ENCODE data around the gene PRKCA.

Gene PRKCA

GRCh38 chr17:66420961-66421371, 118.6 kb downstream of the PRKCA start (continued):
- no peak for TF ChIP-seq ZNF70 (CRISPR knock-in tag; IDR thresholded peaks at IDR 0.05)
- TF ChIP-seq, protein P1, sequence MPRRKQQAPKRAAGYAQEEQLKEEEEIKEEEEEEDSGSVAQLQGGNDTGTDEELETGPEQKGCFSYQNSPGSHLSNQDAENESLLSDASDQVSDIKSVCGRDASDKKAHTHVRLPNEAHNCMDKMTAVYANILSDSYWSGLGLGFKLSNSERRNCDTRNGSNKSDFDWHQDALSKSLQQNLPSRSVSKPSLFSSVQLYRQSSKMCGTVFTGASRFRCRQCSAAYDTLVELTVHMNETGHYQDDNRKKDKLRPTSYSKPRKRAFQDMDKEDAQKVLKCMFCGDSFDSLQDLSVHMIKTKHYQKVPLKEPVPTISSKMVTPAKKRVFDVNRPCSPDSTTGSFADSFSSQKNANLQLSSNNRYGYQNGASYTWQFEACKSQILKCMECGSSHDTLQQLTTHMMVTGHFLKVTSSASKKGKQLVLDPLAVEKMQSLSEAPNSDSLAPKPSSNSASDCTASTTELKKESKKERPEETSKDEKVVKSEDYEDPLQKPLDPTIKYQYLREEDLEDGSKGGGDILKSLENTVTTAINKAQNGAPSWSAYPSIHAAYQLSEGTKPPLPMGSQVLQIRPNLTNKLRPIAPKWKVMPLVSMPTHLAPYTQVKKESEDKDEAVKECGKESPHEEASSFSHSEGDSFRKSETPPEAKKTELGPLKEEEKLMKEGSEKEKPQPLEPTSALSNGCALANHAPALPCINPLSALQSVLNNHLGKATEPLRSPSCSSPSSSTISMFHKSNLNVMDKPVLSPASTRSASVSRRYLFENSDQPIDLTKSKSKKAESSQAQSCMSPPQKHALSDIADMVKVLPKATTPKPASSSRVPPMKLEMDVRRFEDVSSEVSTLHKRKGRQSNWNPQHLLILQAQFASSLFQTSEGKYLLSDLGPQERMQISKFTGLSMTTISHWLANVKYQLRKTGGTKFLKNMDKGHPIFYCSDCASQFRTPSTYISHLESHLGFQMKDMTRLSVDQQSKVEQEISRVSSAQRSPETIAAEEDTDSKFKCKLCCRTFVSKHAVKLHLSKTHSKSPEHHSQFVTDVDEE (CRISPR knock-in tag; IDR thresholded peaks at IDR 0.05): peak; percentile 59; the same call in 1 of the 2 replicates
- no peak; the same call in 1 of the 2 replicates for TF ChIP-seq ZNF8 (CRISPR knock-in tag; IDR thresholded peaks at IDR 0.05)
- TF ChIP-seq TCF4 (CRISPR knock-in tag; IDR thresholded peaks at IDR 0.05; ENCODE audit: borderline replicate concordance): peak; percentile 71; the same call in 1 of the 2 replicates
- peak; percentile 97 for TF ChIP-seq CSDC2 (CRISPR knock-in tag; IDR thresholded peaks at IDR 0.05)
- TF ChIP-seq, protein P2, sequence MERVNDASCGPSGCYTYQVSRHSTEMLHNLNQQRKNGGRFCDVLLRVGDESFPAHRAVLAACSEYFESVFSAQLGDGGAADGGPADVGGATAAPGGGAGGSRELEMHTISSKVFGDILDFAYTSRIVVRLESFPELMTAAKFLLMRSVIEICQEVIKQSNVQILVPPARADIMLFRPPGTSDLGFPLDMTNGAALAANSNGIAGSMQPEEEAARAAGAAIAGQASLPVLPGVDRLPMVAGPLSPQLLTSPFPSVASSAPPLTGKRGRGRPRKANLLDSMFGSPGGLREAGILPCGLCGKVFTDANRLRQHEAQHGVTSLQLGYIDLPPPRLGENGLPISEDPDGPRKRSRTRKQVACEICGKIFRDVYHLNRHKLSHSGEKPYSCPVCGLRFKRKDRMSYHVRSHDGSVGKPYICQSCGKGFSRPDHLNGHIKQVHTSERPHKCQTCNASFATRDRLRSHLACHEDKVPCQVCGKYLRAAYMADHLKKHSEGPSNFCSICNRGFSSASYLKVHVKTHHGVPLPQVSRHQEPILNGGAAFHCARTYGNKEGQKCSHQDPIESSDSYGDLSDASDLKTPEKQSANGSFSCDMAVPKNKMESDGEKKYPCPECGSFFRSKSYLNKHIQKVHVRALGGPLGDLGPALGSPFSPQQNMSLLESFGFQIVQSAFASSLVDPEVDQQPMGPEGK (CRISPR knock-in tag; IDR thresholded peaks at IDR 0.05; ENCODE audit: borderline replicate concordance): peak; percentile 91
- peak; percentile 97 for TF ChIP-seq SNAI2 (CRISPR knock-in tag; IDR thresholded peaks at IDR 0.05)
- TF ChIP-seq ESRRG (CRISPR knock-in tag; IDR thresholded peaks at IDR 0.05): peak; percentile 96

GRCh38 chr17:66422186-66422585, 119.8 kb downstream of the PRKCA start:
- ATAC-seq: peak; percentile 13; the same call in 2 of the 3 replicates
- TF ChIP-seq ZNF70 (CRISPR knock-in tag; IDR thresholded peaks at IDR 0.05) (no peak), TCF4 (CRISPR knock-in tag; IDR thresholded peaks at IDR 0.05; ENCODE audit: borderline replicate concordance) (no peak), SNAI2 (CRISPR knock-in tag; IDR thresholded peaks at IDR 0.05) (no peak)

DNA sequence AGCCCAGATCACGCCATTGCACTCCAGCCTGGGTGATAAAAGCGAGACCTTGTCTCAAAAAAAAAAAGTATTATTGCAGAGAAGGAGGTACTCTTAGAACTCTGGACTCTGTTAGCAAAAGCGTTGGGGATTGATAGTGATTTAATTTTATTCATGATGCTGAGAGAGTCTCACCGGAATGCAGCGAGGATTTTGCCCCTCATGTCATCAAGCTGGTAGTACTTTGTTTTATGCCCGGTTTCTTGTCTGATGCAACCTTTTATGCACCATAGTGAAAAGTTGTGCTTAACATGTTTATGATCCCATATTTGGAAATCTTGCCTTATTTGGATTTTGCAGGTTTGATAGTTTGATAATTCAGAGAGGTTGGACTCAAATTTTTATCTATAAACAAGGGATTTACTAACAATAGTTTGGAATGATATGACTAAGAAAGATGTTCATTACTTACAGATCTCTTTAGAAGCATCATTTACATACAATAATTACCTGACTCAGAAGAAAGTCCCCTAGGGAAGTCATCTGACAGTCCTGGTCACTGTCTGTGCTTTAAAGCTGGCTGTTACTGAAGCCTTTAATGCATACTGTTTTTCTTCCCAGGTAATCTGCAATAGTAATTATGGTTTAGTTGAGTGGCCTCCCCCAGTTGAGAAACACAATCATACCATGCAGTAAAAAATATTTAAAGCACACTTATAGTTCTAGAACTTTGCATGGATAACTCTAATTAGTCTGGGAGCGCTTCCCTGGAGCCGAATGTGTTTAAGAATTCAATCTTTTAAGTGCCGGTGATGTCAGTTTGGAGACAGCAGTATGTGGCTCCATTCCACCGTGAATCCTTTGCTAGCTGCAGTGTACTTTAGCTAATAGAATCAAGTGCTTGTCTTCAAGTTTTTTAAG, 120.9 kb downstream of the PRKCA start:
- peak; percentile 44 for ATAC-seq
- TF ChIP-seq ZFP3 (CRISPR knock-in tag; IDR thresholded peaks at IDR 0.05): no peak
- TF ChIP-seq ESRRG (CRISPR knock-in tag; IDR thresholded peaks at IDR 0.05): 0 out of 2 replicates have a peak, but pooled peaks have one; percentile 2
- no peak for TF ChIP-seq ZNF8 (CRISPR knock-in tag; IDR thresholded peaks at IDR 0.05)
- TF ChIP-seq, protein P3, sequence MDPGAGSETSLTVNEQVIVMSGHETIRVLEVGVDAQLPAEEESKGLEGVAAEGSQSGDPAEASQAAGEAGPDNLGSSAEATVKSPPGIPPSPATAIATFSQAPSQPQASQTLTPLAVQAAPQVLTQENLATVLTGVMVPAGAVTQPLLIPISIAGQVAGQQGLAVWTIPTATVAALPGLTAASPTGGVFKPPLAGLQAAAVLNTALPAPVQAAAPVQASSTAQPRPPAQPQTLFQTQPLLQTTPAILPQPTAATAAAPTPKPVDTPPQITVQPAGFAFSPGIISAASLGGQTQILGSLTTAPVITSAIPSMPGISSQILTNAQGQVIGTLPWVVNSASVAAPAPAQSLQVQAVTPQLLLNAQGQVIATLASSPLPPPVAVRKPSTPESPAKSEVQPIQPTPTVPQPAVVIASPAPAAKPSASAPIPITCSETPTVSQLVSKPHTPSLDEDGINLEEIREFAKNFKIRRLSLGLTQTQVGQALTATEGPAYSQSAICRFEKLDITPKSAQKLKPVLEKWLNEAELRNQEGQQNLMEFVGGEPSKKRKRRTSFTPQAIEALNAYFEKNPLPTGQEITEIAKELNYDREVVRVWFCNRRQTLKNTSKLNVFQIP (CRISPR knock-in tag; IDR thresholded peaks at IDR 0.05; ENCODE audit: borderline replicate concordance, low read depth): no peak
- peak; percentile 65; the same call in 1 of the 2 replicates for TF ChIP-seq ISL1 (CRISPR knock-in tag; IDR thresholded peaks at IDR 0.05)
- TF ChIP-seq ZNF565 (CRISPR knock-in tag; conservative IDR thresholded peaks at IDR 0.05; ENCODE audit: low read depth): no peak
- TF ChIP-seq, protein P1 (CRISPR knock-in tag; IDR thresholded peaks at IDR 0.05): no peak
- TF ChIP-seq SNAI2 (CRISPR knock-in tag; IDR thresholded peaks at IDR 0.05): no peak
- no peak for TF ChIP-seq CSDC2 (CRISPR knock-in tag; IDR thresholded peaks at IDR 0.05)
- no peak for TF ChIP-seq CSRNP3 (CRISPR knock-in tag; IDR thresholded peaks at IDR 0.05)
- TF ChIP-seq, protein P2 (CRISPR knock-in tag; IDR thresholded peaks at IDR 0.05; ENCODE audit: borderline replicate concordance): peak; percentile 22; the same call in 1 of the 2 replicates
